Glutamatergic neuron (in vitro differentiated cells): Measurements from ENCODE around the gene ZBTB7C. TPM values are rescaled to one million over a fixed set of nuclear protein-coding genes. Genes with fewer than 3 reads are reported as not detected.
A peak's percentile ranks its signal among the peaks of the same experiment; 100 is the strongest.

Experiments used
- DNase-seq: peaks from one replicate; pipeline ENCODE4 v3.0.0; 2022
- H3K27ac Mint-ChIP-seq: one replicate; pipeline ENCODE4 v1.8.0; 2020; ENCODE audit warnings: mild to moderate bottlenecking, mixed read lengths, inconsistent platforms; ENCODE audit not compliant: unreplicated experiment
- H3K27me3 Mint-ChIP-seq: one replicate; pipeline ENCODE4 v1.8.0; 2020; ENCODE audit warnings: mild to moderate bottlenecking, moderate library complexity, mixed read lengths, inconsistent platforms; ENCODE audit not compliant: unreplicated experiment
- H3K36me3 Mint-ChIP-seq: one replicate; pipeline ENCODE4 v1.8.0; 2020; ENCODE audit warnings: mild to moderate bottlenecking, mixed read lengths, inconsistent platforms; ENCODE audit not compliant: unreplicated experiment
- H3K4me1 Mint-ChIP-seq: one replicate; pipeline ENCODE4 v1.8.0; 2020; ENCODE audit warnings: mild to moderate bottlenecking, low read depth, mixed read lengths, inconsistent platforms; ENCODE audit not compliant: unreplicated experiment
- H3K4me3 Mint-ChIP-seq: one replicate; pipeline ENCODE4 v1.8.0; 2020; ENCODE audit warnings: mild to moderate bottlenecking, mixed read lengths, inconsistent platforms; ENCODE audit not compliant: unreplicated experiment
- H3K9me3 Mint-ChIP-seq: one replicate; pipeline ENCODE4 v1.8.0; 2020; ENCODE audit warnings: mild to moderate bottlenecking, moderate library complexity, mixed read lengths, inconsistent platforms; ENCODE audit not compliant: unreplicated experiment
- CTCF ChIP-seq: fragments of 200-600 bp; sonication (generic); IDR thresholded peaks from one replicate; pipeline ENCODE4 v1.5.0; 2021; ENCODE audit not compliant: partially characterized antibody, unreplicated experiment
- long read RNA-seq: library from polyadenylated mRNA; unstranded; transcript quantifications from one replicate; pipeline ENCODE4 v2.0.0, GENCODE V29; 2020; ENCODE audit not compliant: unreplicated experiment
- total RNA-seq: library from RNA; stranded (reverse); fragmentation: NEBNext Ultra II Directional; extraction: Animal tissue kit (Norgen Biotek cat#: 25700); gene quantifications from one replicate; pipeline ENCODE4 v1.2.1, GENCODE V29; 2021; ENCODE audit not compliant: unreplicated experiment

ZBTB7C gene
- total RNA-seq, result 10.6 TPM
- long read RNA-seq, partial matches to known transcripts, result 0 of 1 reads
- long read RNA-seq, other reads (novel, unspliced or antisense), result 1 of 1 reads

DNA sequence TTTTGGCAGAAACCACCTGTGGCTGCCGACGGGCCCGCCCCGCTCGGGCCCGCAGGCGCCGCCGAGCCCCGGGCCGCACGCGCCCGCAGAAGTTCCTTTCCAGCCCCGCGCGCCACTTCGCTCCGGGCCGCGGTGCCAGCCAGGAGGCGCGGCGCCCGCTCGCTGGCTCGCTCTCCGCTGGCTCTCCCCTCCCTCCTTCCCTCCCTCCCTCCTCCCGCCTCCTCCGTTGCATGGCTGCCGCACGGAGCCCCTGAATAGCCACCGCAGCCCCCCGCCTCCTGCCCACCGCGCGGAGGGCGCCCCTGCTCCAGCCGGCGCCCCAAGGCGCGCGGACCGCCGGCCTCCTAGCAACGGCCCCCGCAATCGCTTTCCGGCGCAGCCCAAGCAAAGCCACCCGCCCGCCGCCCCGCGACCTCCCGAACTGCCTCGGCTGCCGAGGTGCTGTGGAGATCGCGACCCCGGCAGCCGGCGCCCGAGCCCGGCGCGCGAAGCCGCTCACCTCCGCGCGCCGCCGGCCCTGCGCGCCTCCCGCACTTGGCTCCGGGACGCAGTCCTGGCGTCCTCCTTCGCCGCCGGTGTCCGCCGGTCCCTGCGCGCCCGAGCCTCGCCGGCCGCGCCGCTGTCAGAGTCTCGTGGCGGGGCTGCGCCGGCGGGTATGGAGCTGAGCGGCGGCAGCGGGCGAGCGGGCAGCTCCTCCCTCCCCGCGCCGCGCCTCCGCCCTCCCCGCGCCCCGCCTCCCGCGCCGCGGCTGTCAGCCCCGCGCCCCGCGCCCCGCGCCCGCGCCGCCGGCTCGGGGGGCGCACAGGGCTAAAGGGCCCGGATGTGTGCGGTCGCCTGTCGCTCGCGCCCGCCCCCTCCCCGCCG is at the start of gene ZBTB7C:
Gene ZBTB7C (minus strand): TSS at position 657 of the 864 bp plus-strand sequence.
- H3K36me3 Mint-ChIP-seq, result no peaks in the 10 kb centered on the region
- peaks cover 27% of the 10 kb centered on the region for H3K4me1 Mint-ChIP-seq
- H3K27ac Mint-ChIP-seq, result no peak within 1 kb of the TSS
- H3K4me3 Mint-ChIP-seq, result peak within 1 kb of the TSS; percentile 89
- peak; percentile 74 for DNase-seq
- peaks cover 8% of the 10 kb centered on the region for H3K9me3 Mint-ChIP-seq
- H3K27me3 Mint-ChIP-seq, result peaks cover 21% of the 10 kb centered on the region
- TF ChIP-seq CTCF, result no peak

DNA sequence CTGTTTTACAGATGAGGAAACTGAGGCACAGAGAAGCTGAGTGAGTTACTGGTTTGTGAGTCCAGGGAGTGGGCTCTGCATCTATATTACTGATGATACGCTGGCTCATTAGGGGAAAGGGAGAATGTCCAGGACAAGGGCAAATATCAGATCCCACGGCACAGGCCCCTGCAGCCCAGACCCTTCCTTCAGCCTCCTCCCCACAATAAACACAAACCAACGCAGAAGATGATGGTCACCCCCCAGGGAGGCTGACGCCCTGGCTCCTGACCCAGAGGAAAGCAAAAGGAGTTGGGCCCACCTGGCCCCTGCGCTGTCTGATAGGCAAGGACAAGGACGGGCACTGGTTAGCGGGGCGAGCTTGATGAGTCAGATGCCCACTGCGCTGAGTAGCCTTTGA is 47.7 kb upstream of the ZBTB7C start:
- no peaks in the 10 kb centered on the region for H3K36me3 Mint-ChIP-seq
- no peak for DNase-seq
- TF ChIP-seq CTCF, result no peak
- peaks cover 5% of the 10 kb centered on the region for H3K27me3 Mint-ChIP-seq
- H3K27ac Mint-ChIP-seq, result no peak overlapping the region
- H3K4me3 Mint-ChIP-seq, result no peak overlapping the region
- peaks cover 11% of the 10 kb centered on the region for H3K4me1 Mint-ChIP-seq
- no peaks in the 10 kb centered on the region for H3K9me3 Mint-ChIP-seq

GRCh38 chr18:48455555-48456478 is 46.6 kb upstream of the ZBTB7C start:
- no peak for DNase-seq
- Mint-ChIP-seq H3K27me3 (peaks cover 5% of the 10 kb centered on the region), H3K4me3 (no peak overlapping the region), H3K4me1 (peaks cover 16% of the 10 kb centered on the region), H3K27ac (no peak overlapping the region), H3K9me3 (no peaks in the 10 kb centered on the region), H3K36me3 (no peaks in the 10 kb centered on the region)
- TF ChIP-seq CTCF, result no peak

GRCh38 chr18:48454261-48454757 is 45.1 kb upstream of the ZBTB7C start:
- no peak for DNase-seq

More at GRCh38 chr18:48454261-48454757, 45.1 kb upstream of the ZBTB7C start:
- no peak for TF ChIP-seq CTCF
- Mint-ChIP-seq H3K4me1 (peaks cover 26% of the 10 kb centered on the region), H3K4me3 (no peak overlapping the region), H3K36me3 (no peaks in the 10 kb centered on the region), H3K27ac (no peak overlapping the region), H3K27me3 (peaks cover 7% of the 10 kb centered on the region), H3K9me3 (no peaks in the 10 kb centered on the region)
